ENCODE measurements around the gene PRR7. TPM values are rescaled to one million over a fixed set of nuclear protein-coding genes. Genes with fewer than 3 reads are reported as not detected.
A peak's percentile ranks its signal among the peaks of the same experiment; 100 is the strongest.

The PRR7 gene
- total RNA-seq, 4 donors from 2014 or later, result 1.9 to 3.0 TPM; not detected in 2

DNA sequence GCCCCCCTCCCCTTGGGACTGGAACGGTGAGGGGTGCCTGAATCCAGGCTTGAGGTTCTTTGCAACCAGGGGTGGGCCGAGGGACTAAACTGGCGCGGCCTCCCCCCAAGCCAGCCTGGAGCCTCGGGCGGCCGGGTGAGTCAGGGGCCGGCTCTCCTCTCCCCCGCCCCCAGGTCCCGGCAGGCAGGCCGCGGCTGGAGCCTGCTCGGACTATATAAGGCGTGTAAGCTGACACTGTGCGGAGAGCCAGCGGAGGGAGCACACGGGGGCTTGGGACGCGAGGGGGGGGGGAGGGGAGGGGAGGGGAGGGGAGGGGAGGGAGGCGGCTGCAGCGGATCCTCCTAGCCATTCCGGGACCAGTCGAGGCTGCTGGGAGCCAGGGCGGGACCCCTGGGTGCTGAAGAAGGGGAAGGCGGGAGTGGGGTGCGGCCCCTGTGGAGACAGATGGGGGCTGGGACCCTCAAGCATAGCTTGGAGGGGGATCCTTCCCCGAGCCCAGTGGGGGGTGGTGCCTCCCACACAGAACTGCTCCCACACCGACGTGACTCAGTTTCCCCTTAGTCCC is 50.2 kb downstream of the PRR7 start:
- H3K4me1 ChIP-seq, result peaks cover 17 to 41% of the 10 kb centered on the region in 2 donors
- DNase-seq, result peak; percentile 89 to 93
- intact Hi-C loops (cut with DNase I; ENCODE audit: low total_unique reads), result no loop called here
- TF ChIP-seq, protein P1, sequence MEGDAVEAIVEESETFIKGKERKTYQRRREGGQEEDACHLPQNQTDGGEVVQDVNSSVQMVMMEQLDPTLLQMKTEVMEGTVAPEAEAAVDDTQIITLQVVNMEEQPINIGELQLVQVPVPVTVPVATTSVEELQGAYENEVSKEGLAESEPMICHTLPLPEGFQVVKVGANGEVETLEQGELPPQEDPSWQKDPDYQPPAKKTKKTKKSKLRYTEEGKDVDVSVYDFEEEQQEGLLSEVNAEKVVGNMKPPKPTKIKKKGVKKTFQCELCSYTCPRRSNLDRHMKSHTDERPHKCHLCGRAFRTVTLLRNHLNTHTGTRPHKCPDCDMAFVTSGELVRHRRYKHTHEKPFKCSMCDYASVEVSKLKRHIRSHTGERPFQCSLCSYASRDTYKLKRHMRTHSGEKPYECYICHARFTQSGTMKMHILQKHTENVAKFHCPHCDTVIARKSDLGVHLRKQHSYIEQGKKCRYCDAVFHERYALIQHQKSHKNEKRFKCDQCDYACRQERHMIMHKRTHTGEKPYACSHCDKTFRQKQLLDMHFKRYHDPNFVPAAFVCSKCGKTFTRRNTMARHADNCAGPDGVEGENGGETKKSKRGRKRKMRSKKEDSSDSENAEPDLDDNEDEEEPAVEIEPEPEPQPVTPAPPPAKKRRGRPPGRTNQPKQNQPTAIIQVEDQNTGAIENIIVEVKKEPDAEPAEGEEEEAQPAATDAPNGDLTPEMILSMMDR (IDR thresholded peaks at IDR 0.05), result no peak
- peak; percentile 75 to 78 for TF ChIP-seq POLR2A (IDR thresholded peaks at IDR 0.05)
- H3K36me3 ChIP-seq, result no peaks in the 10 kb centered on the region
- H3K27me3 ChIP-seq, result no peaks in the 10 kb centered on the region
- H3K9me3 ChIP-seq, result no peaks in the 10 kb centered on the region
- H3K27ac ChIP-seq, result peak overlapping the region; percentile 97 to 98
- peak overlapping the region; percentile 64 to 74 for H3K4me3 ChIP-seq

DNA sequence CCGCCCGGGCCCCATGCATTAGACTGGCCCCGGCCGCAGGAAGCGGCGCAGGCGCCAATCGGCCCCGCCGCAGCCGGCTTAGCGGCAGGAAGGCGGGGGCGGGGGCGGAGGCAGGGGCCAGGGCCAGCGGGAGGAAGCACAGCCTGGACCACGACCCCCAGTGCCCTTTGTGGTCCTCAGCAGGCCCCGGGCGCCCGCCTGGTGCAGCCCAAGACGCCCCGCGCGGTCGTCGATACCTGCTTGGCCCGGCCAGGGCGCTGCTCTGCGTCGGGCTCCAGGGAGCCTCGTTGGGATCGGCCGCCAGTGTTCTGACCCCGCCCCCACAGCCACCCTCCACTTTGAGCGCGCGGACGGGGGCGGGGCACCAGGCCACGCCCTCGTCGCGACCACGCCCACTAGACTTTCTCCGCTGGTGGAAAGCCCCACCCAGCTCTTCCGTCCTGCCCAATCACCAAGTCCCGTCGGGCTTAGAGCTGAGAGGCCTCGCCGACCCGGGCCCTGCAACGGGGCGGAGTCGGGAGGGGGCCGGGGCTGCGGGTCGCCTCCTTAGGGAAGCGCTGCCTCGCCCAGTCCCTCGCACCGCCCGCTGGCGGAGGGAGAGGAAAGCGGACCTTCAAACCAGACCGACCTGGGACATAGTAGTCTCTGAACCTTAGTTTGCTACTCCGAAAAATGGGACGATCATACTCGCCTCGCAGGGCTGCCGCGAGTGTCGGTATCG is 50.8 kb downstream of the PRR7 start, which contains the start of gene PDLIM7:
PDLIM7 (minus strand) TSS at position 313 of the 721 bp plus-strand sequence. CDS start 1,092 bp downstream, outside the sequence.
- no peaks in the 10 kb centered on the region for H3K27me3 ChIP-seq
- no peaks in the 10 kb centered on the region for H3K36me3 ChIP-seq
- peak within 1 kb of the TSS; percentile 64 to 74 for H3K4me3 ChIP-seq
- peaks cover 17 to 34% of the 10 kb centered on the region in 2 donors for H3K4me1 ChIP-seq
- H3K9me3 ChIP-seq, result no peaks in the 10 kb centered on the region
- intact Hi-C loops (cut with DNase I; ENCODE audit: low total_unique reads), result no loop called here
- peak within 1 kb of the TSS; percentile 97 to 98 for H3K27ac ChIP-seq
- peak; percentile 98 for TF ChIP-seq POLR2A (IDR thresholded peaks at IDR 0.05)
- TF ChIP-seq, protein P1 (IDR thresholded peaks at IDR 0.05), result peak in 3 of 4 experiments; percentile 17 to 35 (median 23)
- DNase-seq, result peak; percentile 96 to 97

- Histone ChIP-seq H3K36me3 (no peaks in the 10 kb centered on the region), H3K9me3 (no peaks in the 10 kb centered on the region), H3K27ac (peak overlapping the region; percentile 97 to 98), H3K4me1 (peaks cover 17 to 27% of the 10 kb centered on the region in 2 donors), H3K4me3 (peak overlapping the region; percentile 64 to 74), H3K27me3 (no peaks in the 10 kb centered on the region)
- intact Hi-C loops (cut with DNase I; ENCODE audit: low total_unique reads), result no loop called here
- peak in 1 of 2 donors; percentile 59 for DNase-seq
- TF ChIP-seq, protein P1 (IDR thresholded peaks at IDR 0.05), result peak in 1 of 4 experiments; percentile 0
- TF ChIP-seq POLR2A (IDR thresholded peaks at IDR 0.05), result no peak
Observed at GRCh38 chr5:177498013-177498787, 51.6 kb downstream of the PRR7 start.

DNA sequence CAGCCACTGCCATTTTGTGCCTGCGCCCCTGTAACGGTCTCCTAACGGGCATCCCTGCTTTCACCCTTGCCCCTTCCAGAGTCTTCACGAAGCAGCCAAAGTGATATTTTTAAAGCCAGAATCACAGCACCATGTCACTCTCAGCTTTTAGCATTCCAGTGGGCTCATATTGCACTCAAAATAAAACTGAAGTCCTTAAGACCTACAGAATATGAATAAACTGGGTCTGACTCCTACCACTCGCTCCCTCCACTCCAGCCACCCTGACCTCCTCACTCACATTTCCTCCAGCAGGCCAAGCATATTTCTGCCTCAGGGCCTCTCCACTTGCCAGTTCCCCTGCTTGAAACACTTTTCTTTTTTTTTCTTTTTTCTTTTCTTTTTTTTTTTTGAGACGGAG is 53.2 kb downstream of the PRR7 start:
- Histone ChIP-seq H3K27me3 (no peaks in the 10 kb centered on the region), H3K36me3 (no peaks in the 10 kb centered on the region), H3K27ac (no peak overlapping the region), H3K4me1 (peaks cover 3 to 12% of the 10 kb centered on the region in 2 donors), H3K9me3 (no peaks in the 10 kb centered on the region), H3K4me3 (no peak overlapping the region)
- TF ChIP-seq, protein P1 (IDR thresholded peaks at IDR 0.05), result no peak
- TF ChIP-seq POLR2A (IDR thresholded peaks at IDR 0.05), result no peak
- no peak for DNase-seq
- intact Hi-C loops (cut with DNase I; ENCODE audit: low total_unique reads), result loop anchor here (5.0 kb wide), 2 partner anchors 93 to 113 kb away; partner anchors contain the start of gene F12
